Measurements from ENCODE around the gene SIX4.
A peak's percentile ranks its signal among the peaks of the same experiment; 100 is the strongest.

The SIX4 gene

GRCh38 chr14:60723907-60724618 is at the start of gene SIX4:
Gene SIX4 (minus strand): TSS chr14:60724351. CDS start chr14:60724074, 277 bp downstream.
- TF ChIP-seq BACH2 (CRISPR knock-in tag; IDR thresholded peaks at IDR 0.05; ENCODE audit: borderline replicate concordance) (no peak), TSHZ2 (CRISPR knock-in tag; IDR thresholded peaks at IDR 0.05) (no peak), OSR1 (CRISPR knock-in tag; IDR thresholded peaks at IDR 0.05) (no peak), CSRNP3 (CRISPR knock-in tag; IDR thresholded peaks at IDR 0.05) (no peak), CSDC2 (CRISPR knock-in tag; IDR thresholded peaks at IDR 0.05) (no peak), RARB (CRISPR knock-in tag; IDR thresholded peaks at IDR 0.05) (no peak), ZFP3 (CRISPR knock-in tag; IDR thresholded peaks at IDR 0.05) (no peak), PATZ1 (CRISPR knock-in tag; IDR thresholded peaks at IDR 0.05; ENCODE audit: borderline replicate concordance) (no peak), ZNF70 (CRISPR knock-in tag; IDR thresholded peaks at IDR 0.05) (no peak), TOX (CRISPR knock-in tag; IDR thresholded peaks at IDR 0.05; ENCODE audit: borderline replicate concordance) (no peak), POU6F1 (CRISPR knock-in tag; IDR thresholded peaks at IDR 0.05; ENCODE audit: borderline replicate concordance, low read depth) (no peak), CREB5 (CRISPR knock-in tag; IDR thresholded peaks at IDR 0.05; ENCODE audit: low read depth) (no peak), ESRRG (CRISPR knock-in tag; IDR thresholded peaks at IDR 0.05) (no peak), ZFP30 (CRISPR knock-in tag; IDR thresholded peaks at IDR 0.05) (no peak), SNAI2 (CRISPR knock-in tag; IDR thresholded peaks at IDR 0.05) (no peak), ZC3H10 (CRISPR knock-in tag; IDR thresholded peaks at IDR 0.05) (no peak), GLIS3 (CRISPR knock-in tag; IDR thresholded peaks at IDR 0.05) (no peak), TCF4 (CRISPR knock-in tag; IDR thresholded peaks at IDR 0.05; ENCODE audit: borderline replicate concordance) (no peak), ARNTL (CRISPR knock-in tag; IDR thresholded peaks at IDR 0.05; ENCODE audit: borderline replicate concordance, low read depth) (no peak)
- peak; percentile 85 for ATAC-seq

- TF ChIP-seq ISL1 (CRISPR knock-in tag; IDR thresholded peaks at IDR 0.05) (no peak), PATZ1 (CRISPR knock-in tag; IDR thresholded peaks at IDR 0.05; ENCODE audit: borderline replicate concordance) (no peak), CREB5 (CRISPR knock-in tag; IDR thresholded peaks at IDR 0.05; ENCODE audit: low read depth) (no peak), ZNF70 (CRISPR knock-in tag; IDR thresholded peaks at IDR 0.05) (no peak), ZFP30 (CRISPR knock-in tag; IDR thresholded peaks at IDR 0.05) (no peak), ZNF565 (CRISPR knock-in tag; conservative IDR thresholded peaks at IDR 0.05; ENCODE audit: low read depth) (no peak), CSRNP3 (CRISPR knock-in tag; IDR thresholded peaks at IDR 0.05) (no peak), BACH2 (CRISPR knock-in tag; IDR thresholded peaks at IDR 0.05; ENCODE audit: borderline replicate concordance) (no peak), ZC3H10 (CRISPR knock-in tag; IDR thresholded peaks at IDR 0.05) (no peak), ESRRG (CRISPR knock-in tag; IDR thresholded peaks at IDR 0.05) (no peak)
- no peak for ATAC-seq
These were observed 49.4 kb upstream of the SIX4 start for GRCh38 chr14:60773558-60773957.
